ENCODE results near the gene PAQR4. TPM values are rescaled to one million over a fixed set of nuclear protein-coding genes. Genes with fewer than 3 reads are reported as not detected.

PAQR4 gene
- total RNA-seq, 2 experiments from 2014 or later = 29.4 to 30.4 TPM

DNA sequence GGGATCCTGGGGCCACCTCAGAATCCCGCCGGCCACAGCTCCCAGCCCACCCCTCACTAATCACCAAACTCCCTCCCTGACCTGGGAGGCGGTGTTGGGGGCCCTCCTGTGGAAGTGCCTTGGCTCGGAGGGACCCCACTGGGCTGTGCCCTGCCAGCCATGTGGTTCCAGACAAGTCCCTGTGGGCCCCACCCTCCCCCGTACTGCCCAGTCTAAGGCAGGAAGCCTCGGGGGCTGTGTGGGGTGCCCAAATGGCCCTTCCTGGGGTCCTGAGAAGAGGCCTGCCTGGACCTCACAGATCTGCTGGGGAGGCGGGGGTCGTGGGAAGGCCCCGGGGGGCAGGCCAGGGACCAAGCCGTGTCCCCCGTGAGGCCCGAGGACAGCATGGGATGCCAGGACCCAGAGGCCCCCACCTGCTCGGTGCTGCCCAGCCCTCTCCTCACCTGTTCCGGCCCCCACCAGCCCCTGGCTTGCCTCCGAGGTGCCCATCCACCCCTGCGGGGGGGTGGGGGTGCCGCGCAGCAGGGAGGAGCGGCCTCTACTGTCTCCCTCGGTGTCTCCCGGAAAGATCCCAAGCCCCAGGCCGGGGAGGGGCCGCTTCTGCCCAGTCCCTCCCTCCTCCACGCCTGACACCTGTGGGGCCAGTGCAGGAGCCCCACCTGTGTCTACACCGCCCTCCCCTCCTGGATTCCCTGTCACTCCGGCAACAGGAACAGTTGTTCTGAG, 14.3 kb upstream of the PAQR4 start:
- no peak for ATAC-seq
- TF ChIP-seq, protein P1, sequence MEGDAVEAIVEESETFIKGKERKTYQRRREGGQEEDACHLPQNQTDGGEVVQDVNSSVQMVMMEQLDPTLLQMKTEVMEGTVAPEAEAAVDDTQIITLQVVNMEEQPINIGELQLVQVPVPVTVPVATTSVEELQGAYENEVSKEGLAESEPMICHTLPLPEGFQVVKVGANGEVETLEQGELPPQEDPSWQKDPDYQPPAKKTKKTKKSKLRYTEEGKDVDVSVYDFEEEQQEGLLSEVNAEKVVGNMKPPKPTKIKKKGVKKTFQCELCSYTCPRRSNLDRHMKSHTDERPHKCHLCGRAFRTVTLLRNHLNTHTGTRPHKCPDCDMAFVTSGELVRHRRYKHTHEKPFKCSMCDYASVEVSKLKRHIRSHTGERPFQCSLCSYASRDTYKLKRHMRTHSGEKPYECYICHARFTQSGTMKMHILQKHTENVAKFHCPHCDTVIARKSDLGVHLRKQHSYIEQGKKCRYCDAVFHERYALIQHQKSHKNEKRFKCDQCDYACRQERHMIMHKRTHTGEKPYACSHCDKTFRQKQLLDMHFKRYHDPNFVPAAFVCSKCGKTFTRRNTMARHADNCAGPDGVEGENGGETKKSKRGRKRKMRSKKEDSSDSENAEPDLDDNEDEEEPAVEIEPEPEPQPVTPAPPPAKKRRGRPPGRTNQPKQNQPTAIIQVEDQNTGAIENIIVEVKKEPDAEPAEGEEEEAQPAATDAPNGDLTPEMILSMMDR (IDR thresholded peaks at IDR 0.05) = no peak
- Mint-ChIP-seq H3K4me3 (no peak overlapping the region), H3K27me3 (peaks cover 10% of the 10 kb centered on the region), H3K36me3 (ENCODE audit: low read depth) (no peaks in the 10 kb centered on the region), H3K27ac (no peak overlapping the region), H3K9me3 (no peaks in the 10 kb centered on the region), H3K4me1 (ENCODE audit: low read depth) (peaks cover 5% of the 10 kb centered on the region)
- no peak for DNase-seq
- intact Hi-C loops (cut with micrococcal nuclease) = no loop called here
- ChIA-PET POLR2A (no interaction called here), CTCF (no interaction called here)

DNA sequence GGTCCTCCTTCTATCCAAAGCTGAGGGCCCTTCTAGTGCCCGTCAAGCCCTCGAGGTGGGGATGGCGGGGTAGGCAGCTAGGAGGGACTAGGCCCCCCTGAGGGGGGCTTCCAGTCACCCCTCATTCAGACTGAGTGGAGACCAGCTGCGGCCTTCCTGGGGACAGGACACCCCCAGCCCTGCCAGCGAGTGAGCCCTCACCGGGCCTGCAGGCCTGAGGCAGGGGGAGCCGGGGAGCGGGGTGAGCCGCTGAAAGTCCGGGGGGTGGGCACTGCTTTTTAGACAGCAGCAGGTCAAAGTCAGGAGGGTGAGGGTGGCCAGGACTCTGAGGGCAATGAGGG, 13.7 kb upstream of the PAQR4 start:
- H3K36me3 Mint-ChIP-seq (ENCODE audit: low read depth) = no peaks in the 10 kb centered on the region
- intact Hi-C loops (cut with micrococcal nuclease) = no loop called here

DNA sequence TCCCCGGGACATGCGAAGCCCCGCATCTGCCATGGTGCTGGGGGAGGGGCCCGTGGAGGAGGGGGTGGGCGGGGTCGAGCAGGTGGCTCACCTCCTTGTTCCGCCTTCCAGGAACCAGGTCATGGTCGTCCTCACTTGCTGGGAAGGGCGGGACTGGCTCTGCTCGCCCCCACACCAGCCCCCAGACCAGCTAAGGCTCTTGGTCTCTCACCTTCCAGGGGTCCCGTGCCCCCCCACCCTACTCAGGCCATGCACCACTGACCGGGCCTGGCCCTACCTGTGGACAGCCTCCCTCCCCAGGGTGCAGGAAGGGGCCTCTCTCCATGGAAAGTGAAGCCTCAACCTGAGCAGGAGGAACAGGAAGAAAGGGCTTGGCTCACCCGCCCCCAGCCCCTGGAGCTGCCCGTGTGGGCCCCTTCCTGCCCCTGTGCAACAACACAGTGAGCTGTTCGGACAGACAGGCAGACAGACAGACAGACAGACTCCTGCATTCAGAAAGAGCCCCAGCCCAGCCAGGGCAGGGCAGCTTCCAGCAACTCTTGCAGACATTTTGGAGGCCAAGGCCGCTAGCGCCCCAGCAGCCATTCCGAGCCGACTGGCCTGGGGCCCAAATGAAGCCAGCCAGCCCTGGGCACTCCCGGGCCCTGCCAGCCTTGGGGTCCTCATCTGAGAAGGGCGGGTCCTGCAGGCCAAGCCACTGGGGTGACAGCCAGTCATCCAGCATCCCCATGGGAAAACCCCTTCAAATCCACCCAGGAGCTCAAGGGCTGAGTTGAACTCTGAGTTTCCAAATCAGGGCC, 13.2 kb upstream of the PAQR4 start:
- Mint-ChIP-seq H3K27me3 (peaks cover 10% of the 10 kb centered on the region), H3K4me1 (ENCODE audit: low read depth) (peaks cover 5% of the 10 kb centered on the region), H3K36me3 (ENCODE audit: low read depth) (no peaks in the 10 kb centered on the region), H3K4me3 (no peak overlapping the region), H3K9me3 (no peaks in the 10 kb centered on the region), H3K27ac (no peak overlapping the region)
- ChIA-PET CTCF (no interaction called here), POLR2A (interaction anchor here (0.6 kb wide), 1 partner anchor 21 kb away, joined by 3 read pairs; no protein-coding TSS in a partner anchor)
- DNase-seq = no peak
- intact Hi-C loops (cut with micrococcal nuclease) = no loop called here
- ATAC-seq = no peak
- TF ChIP-seq, protein P1 (IDR thresholded peaks at IDR 0.05) = no peak

More for the DNA sequence above, 13.7 kb upstream of the PAQR4 start:
- Mint-ChIP-seq H3K9me3 (no peaks in the 10 kb centered on the region), H3K4me1 (ENCODE audit: low read depth) (peaks cover 5% of the 10 kb centered on the region), H3K27ac (no peak overlapping the region), H3K4me3 (no peak overlapping the region), H3K27me3 (peaks cover 10% of the 10 kb centered on the region)
- ATAC-seq = no peak
- POLR2A ChIA-PET = no interaction called here
- no peak for DNase-seq
- CTCF ChIA-PET = no interaction called here
- TF ChIP-seq, protein P1 (IDR thresholded peaks at IDR 0.05) = no peak

DNA sequence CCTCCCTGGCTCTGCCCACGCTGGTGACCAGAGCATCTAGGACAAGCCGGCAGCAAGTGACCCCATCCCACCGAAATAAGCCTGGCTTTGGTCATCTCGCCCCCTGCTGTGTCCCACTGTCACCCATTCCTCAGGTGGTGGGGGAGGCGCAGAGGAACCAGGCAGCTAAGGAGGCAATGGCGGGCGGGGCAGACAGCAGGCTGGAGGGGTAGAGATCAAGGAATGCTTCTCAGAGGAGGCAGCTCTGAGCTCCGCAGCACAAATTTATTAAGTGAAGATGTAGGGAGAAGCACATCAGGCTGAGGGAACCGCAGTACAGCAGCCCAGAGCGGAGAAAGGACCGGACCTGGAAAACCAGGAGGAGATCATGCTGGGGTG, 12.6 kb upstream of the PAQR4 start:
- no peak overlapping the region for H3K27ac Mint-ChIP-seq
- H3K9me3 Mint-ChIP-seq = no peaks in the 10 kb centered on the region
- peaks cover 10% of the 10 kb centered on the region for H3K27me3 Mint-ChIP-seq
- TF ChIP-seq, protein P1 (IDR thresholded peaks at IDR 0.05) = no peak
- intact Hi-C loops (cut with micrococcal nuclease) = no loop called here
- DNase-seq (no peak), ATAC-seq (no peak)
- no peak overlapping the region for H3K4me3 Mint-ChIP-seq
- ChIA-PET POLR2A (interaction anchor here (0.6 kb wide), 1 partner anchor 21 kb away, joined by 3 read pairs; no protein-coding TSS in a partner anchor), CTCF (no interaction called here)
- H3K36me3 Mint-ChIP-seq (ENCODE audit: low read depth) = no peaks in the 10 kb centered on the region
- H3K4me1 Mint-ChIP-seq (ENCODE audit: low read depth) = peaks cover 5% of the 10 kb centered on the region

DNA sequence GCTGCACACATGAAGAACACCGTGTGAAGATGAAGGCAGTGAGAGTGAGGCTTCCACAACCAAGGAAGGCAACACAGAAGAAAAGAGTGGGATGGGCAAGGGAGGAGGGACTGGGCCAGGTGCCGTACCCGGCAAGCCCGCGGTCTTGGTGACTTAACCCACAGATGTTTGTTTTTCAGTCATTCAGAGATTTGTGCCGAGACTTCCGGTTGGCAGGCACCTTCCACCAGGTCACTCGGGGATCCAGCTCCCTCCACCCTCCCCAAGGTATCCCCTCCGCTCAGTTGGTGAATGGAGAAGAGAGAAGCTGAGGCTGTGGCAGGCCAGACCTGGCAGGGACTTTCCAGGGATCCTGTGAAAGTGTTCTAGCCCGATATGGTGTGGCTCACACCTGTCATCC, 9.9 kb upstream of the PAQR4 start:
- no peak overlapping the region for H3K4me3 Mint-ChIP-seq
- H3K4me1 Mint-ChIP-seq (ENCODE audit: low read depth) = peaks cover 16% of the 10 kb centered on the region
- H3K9me3 Mint-ChIP-seq = no peaks in the 10 kb centered on the region
- intact Hi-C loops (cut with micrococcal nuclease) = no loop called here
- peaks cover 23% of the 10 kb centered on the region for H3K27me3 Mint-ChIP-seq
- H3K36me3 Mint-ChIP-seq (ENCODE audit: low read depth) = no peaks in the 10 kb centered on the region
- TF ChIP-seq, protein P1 (IDR thresholded peaks at IDR 0.05) = no peak
- ChIA-PET CTCF (interaction anchor here (0.8 to 1.6 kb wide), 3 partner anchors 12 to 40 kb away, joined by 3 to 4 read pairs (median 3); no protein-coding TSS in a partner anchor), POLR2A (interaction anchor here (0.6 to 2.3 kb wide), 2 partner anchors 10 to 150 kb away, joined by 3 to 8 read pairs; partner anchors contain the start of gene PAQR4)
- no peak for ATAC-seq
- H3K27ac Mint-ChIP-seq = no peak overlapping the region
- DNase-seq = no peak
